ENCODE measurements around the gene MCTP1.

GRCh38 chr5:95090774-95091173, 194.1 kb downstream of the MCTP1 start:
- TF ChIP-seq CTCF (IDR thresholded peaks at IDR 0.05; ENCODE audit: poor library complexity, severe bottlenecking) = no peak
- TF ChIP-seq POLR2AphosphoS5 (IDR thresholded peaks at IDR 0.05) = no peak
- no peak for TF ChIP-seq REST (IDR thresholded peaks at IDR 0.05; ENCODE audit: borderline replicate concordance)
- no peak for TF ChIP-seq RAD21 (conservative IDR thresholded peaks at IDR 0.05)
- no peak for TF ChIP-seq EZH2 (IDR thresholded peaks at IDR 0.05; ENCODE audit: borderline replicate concordance, insufficient read depth, low read length, poor library complexity, severe bottlenecking)
- no peak for TF ChIP-seq EP300 (conservative IDR thresholded peaks at IDR 0.05; ENCODE audit: poor library complexity, severe bottlenecking)
- no peak for TF ChIP-seq TAF1 (IDR thresholded peaks at IDR 0.05; ENCODE audit: low read depth)
- TF ChIP-seq SMC3 (conservative IDR thresholded peaks at IDR 0.05; ENCODE audit: poor library complexity) = no peak

All from neural cell (in vitro differentiated cells).